Measurements from ENCODE around the gene MAMLD1. TPM values are rescaled to one million over a fixed set of nuclear protein-coding genes. Genes with fewer than 3 reads are reported as not detected.

MAMLD1 gene
- polyA plus RNA-seq, 1 experiment = 3.7 TPM

GRCh38 chrX:150465326-150465725 is 102.2 kb downstream of the MAMLD1 start:
- CTCF ChIA-PET = no interaction called here
- TF ChIP-seq, protein P1, sequence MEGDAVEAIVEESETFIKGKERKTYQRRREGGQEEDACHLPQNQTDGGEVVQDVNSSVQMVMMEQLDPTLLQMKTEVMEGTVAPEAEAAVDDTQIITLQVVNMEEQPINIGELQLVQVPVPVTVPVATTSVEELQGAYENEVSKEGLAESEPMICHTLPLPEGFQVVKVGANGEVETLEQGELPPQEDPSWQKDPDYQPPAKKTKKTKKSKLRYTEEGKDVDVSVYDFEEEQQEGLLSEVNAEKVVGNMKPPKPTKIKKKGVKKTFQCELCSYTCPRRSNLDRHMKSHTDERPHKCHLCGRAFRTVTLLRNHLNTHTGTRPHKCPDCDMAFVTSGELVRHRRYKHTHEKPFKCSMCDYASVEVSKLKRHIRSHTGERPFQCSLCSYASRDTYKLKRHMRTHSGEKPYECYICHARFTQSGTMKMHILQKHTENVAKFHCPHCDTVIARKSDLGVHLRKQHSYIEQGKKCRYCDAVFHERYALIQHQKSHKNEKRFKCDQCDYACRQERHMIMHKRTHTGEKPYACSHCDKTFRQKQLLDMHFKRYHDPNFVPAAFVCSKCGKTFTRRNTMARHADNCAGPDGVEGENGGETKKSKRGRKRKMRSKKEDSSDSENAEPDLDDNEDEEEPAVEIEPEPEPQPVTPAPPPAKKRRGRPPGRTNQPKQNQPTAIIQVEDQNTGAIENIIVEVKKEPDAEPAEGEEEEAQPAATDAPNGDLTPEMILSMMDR (IDR thresholded peaks at IDR 0.05; ENCODE audit: low read depth, low read length) = no peak
- DNase-seq (ENCODE audit: low read depth, low spot score) = no peak
- Histone ChIP-seq H3K4me3 (ENCODE audit: low read depth, low read length) (no peak overlapping the region), H3K27ac (ENCODE audit: low read depth, low read length) (no peak overlapping the region), H3K9me3 (ENCODE audit: control insufficient read depth, insufficient read depth, low read length) (no peaks in the 10 kb centered on the region), H3K27me3 (ENCODE audit: control insufficient read depth, insufficient read depth, low read length) (no peaks in the 10 kb centered on the region)
- POLR2A ChIA-PET = no interaction called here

DNA sequence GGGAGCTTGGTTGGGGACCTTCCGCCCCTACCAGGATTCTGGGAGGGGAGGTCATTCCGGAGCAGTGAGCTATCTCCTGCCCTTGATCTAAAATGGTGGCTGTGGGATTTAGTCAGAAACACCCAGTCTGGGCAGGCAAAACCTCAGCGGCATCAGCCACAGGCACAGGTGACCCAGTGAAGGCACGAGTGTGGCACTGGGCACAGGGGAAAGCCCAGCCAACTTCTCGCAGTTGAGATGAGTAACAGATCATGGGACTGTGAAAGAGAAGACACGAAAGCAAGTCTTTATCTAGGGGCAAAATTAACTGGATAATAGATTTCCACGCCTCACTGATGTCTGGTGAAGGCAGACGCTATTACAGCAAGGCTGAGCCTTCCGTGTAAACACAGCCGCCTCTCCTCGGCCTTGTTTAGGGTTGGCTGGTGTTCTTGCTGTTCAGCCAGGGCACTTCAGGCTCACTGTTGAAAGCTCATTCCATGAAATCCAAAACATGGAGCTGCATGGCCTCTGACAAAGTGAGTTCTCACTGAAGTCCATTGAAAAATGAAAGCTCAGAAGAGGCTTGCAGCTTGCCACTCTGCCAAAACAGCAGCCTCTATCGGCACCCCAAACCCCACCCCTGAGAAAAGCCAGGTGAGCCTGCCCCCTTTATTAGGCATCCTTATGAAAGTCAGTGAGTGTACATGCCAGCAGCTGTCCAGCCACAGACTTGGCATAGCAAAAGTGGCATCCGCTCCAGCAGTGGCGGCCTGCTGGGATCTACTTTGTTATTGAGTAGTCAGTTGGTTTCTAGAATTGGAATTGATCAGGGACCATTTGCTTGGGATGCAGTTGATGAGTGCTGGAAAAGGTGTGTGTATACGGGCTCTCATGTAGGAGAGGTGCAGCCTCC is 103.0 kb downstream of the MAMLD1 start:
- TF ChIP-seq, protein P1 (IDR thresholded peaks at IDR 0.05; ENCODE audit: low read depth, low read length) = no peak
- Histone ChIP-seq H3K27ac (ENCODE audit: low read depth, low read length) (no peak overlapping the region), H3K9me3 (ENCODE audit: control insufficient read depth, insufficient read depth, low read length) (no peaks in the 10 kb centered on the region), H3K4me3 (ENCODE audit: low read depth, low read length) (no peak overlapping the region), H3K27me3 (ENCODE audit: control insufficient read depth, insufficient read depth, low read length) (no peaks in the 10 kb centered on the region)
- no peak for DNase-seq (ENCODE audit: low read depth, low spot score)
- ChIA-PET POLR2A (no interaction called here), CTCF (no interaction called here)

DNA sequence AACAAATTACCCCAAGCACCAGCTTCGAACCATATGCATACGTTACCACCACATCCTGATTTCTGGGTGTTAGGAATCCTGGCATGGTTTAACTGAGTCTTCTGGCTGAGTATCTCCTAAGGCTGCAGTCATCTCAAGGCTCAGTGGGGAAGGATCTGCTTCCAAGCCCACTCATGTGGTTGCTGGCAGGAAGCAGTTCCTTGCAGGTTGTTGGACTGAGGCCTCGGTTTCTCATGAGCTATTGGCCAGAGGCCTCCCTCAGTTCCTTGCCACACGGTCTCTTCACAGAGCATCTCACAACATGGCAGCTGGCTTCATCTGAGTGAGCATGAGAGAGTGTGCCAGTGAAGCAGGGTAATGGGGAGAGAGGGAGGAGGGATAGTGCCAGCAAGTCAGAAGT is 109.2 kb downstream of the MAMLD1 start:
- POLR2A ChIA-PET = no interaction called here
- CTCF ChIA-PET = no interaction called here
- DNase-seq (ENCODE audit: low read depth, low spot score) = no peak
- no peaks in the 10 kb centered on the region for H3K27me3 ChIP-seq (ENCODE audit: control insufficient read depth, insufficient read depth, low read length)
- H3K4me3 ChIP-seq (ENCODE audit: low read depth, low read length) = no peak overlapping the region
- H3K27ac ChIP-seq (ENCODE audit: low read depth, low read length) = no peak overlapping the region
- H3K9me3 ChIP-seq (ENCODE audit: control insufficient read depth, insufficient read depth, low read length) = no peaks in the 10 kb centered on the region
- TF ChIP-seq, protein P1 (IDR thresholded peaks at IDR 0.05; ENCODE audit: low read depth, low read length) = no peak

- H3K4me3 ChIP-seq (ENCODE audit: low read depth, low read length) = no peak overlapping the region
- CTCF ChIA-PET = no interaction called here
- no peak overlapping the region for H3K27ac ChIP-seq (ENCODE audit: low read depth, low read length)
- H3K27me3 ChIP-seq (ENCODE audit: control insufficient read depth, insufficient read depth, low read length) = no peaks in the 10 kb centered on the region
- TF ChIP-seq, protein P1 (IDR thresholded peaks at IDR 0.05; ENCODE audit: low read depth, low read length) = no peak
- H3K9me3 ChIP-seq (ENCODE audit: control insufficient read depth, insufficient read depth, low read length) = no peaks in the 10 kb centered on the region
- no peak for DNase-seq (ENCODE audit: low read depth, low spot score)
- POLR2A ChIA-PET = no interaction called here
Measured at GRCh38 chrX:150473371-150473770, 110.3 kb downstream of the MAMLD1 start.

DNA sequence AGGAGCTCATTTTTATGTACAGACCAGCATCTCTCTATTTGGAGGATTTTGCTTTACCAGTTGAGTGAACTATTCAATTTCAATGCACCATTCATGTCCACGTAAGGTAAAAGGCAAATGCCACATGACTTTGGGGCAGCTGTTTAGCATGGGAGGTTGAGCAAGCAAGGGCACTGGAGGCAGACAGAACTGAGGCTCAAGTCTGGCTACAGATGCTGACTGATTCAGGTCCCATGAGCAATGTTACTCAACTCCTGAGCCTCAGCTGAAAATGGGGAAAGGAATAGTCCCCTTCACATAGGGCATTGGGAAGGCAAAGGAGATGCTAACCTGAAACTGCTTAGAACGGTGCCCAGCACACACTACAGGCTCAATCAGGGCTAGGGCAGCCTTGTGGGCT is 112.3 kb downstream of the MAMLD1 start:
- TF ChIP-seq, protein P1 (IDR thresholded peaks at IDR 0.05; ENCODE audit: low read depth, low read length) = no peak
- Histone ChIP-seq H3K27me3 (ENCODE audit: control insufficient read depth, insufficient read depth, low read length) (no peaks in the 10 kb centered on the region), H3K4me3 (ENCODE audit: low read depth, low read length) (no peak overlapping the region), H3K27ac (ENCODE audit: low read depth, low read length) (no peak overlapping the region), H3K9me3 (ENCODE audit: control insufficient read depth, insufficient read depth, low read length) (no peaks in the 10 kb centered on the region)
- no peak for DNase-seq (ENCODE audit: low read depth, low spot score)
- ChIA-PET POLR2A (no interaction called here), CTCF (interaction anchor here (1.6 kb wide), 1 partner anchor 537 kb away, joined by 3 read pairs; no protein-coding TSS in a partner anchor)
